IMR-90 (cell line): Measurements from ENCODE around the gene SMOC1. TPM values are rescaled to one million over a fixed set of nuclear protein-coding genes. Genes with fewer than 3 reads are reported as not detected.

Experiments
- ATAC-seq: fragments of 200-7000 bp; cut with Tn5 transposase; 2 replicates; pipeline ENCODE4 v1.9.1; 2020; ENCODE audit warnings: low read depth, mild to moderate bottlenecking, moderate library complexity
- BruUV-seq: library from RNA; stranded (reverse); fragments of 400-500 nt; replicated peaks from 2 replicates; lab custom pipeline; 2021; lab: Mats Ljungman, UMichigan
- CTCF ChIA-PET: fragments of 300-600 bp; formaldehyde crosslinking; extraction: SDS; loops from one replicate; lab custom pipeline; 2021; ENCODE audit warnings: antibody characterized with exemption; lab: Yijun Ruan, JAX
- POLR2A ChIA-PET: fragments of 300-600 bp; sonication (Branson Sonifier 250); formaldehyde crosslinking; loops from one replicate; lab custom pipeline; 2022; ENCODE audit warnings: antibody characterized with exemption; ENCODE audit not compliant: unreplicated experiment; lab: Charles Lee
- DNase-seq: peaks from one replicate; pipeline ENCODE4 v3.0.0; 2013
- H2AFZ ChIP-seq: replicated peaks from 2 replicates; pipeline ENCODE3; 2013; ENCODE audit warnings: low read length, mild to moderate bottlenecking; ENCODE audit not compliant: poor library complexity
- H2AK5ac ChIP-seq: 2 replicates; pipeline ENCODE4 v1.6.1; 2013; ENCODE audit warnings: low read depth, low read length, inconsistent platforms
- H2AK9ac ChIP-seq: replicated peaks from 2 replicates; pipeline ENCODE3; 2013; ENCODE audit warnings: mild to moderate bottlenecking, low read depth, low read length, moderate library complexity; ENCODE audit not compliant: poor library complexity
- H2BK120ac ChIP-seq: 2 replicates; pipeline ENCODE4 v1.6.1; 2013; ENCODE audit warnings: low read depth, low read length, inconsistent platforms
- H2BK15ac ChIP-seq: 3 replicates; pipeline ENCODE4 v1.6.1; 2013; ENCODE audit warnings: low read depth, low read length, inconsistent platforms
- H2BK20ac ChIP-seq: 2 replicates; pipeline ENCODE4 v1.6.1; 2013; ENCODE audit warnings: low read depth, mild to moderate bottlenecking, inconsistent platforms, low read length, moderate library complexity
- H2BK5ac ChIP-seq: 2 replicates; pipeline ENCODE4 v1.6.1; 2013; ENCODE audit warnings: mild to moderate bottlenecking, low read depth, low read length, inconsistent platforms; ENCODE audit not compliant: poor library complexity, severe bottlenecking
- H3K14ac ChIP-seq: replicated peaks from 2 replicates; pipeline ENCODE4 v1.6.1; 2013; ENCODE audit warnings: low read depth, low read length, inconsistent platforms
- H3K18ac ChIP-seq: 2 replicates; pipeline ENCODE4 v1.6.1; 2013; ENCODE audit warnings: low read depth, low read length, control low read depth
- H3K23ac ChIP-seq: 2 replicates; pipeline ENCODE4 v1.6.1; 2013; ENCODE audit warnings: low read depth, low read length, inconsistent platforms
- H3K27ac ChIP-seq: 2 replicates; pipeline ENCODE4 v1.5.1; 2013; ENCODE audit warnings: mild to moderate bottlenecking, control low read depth, low read length; ENCODE audit not compliant: insufficient read depth
- H3K27me3 ChIP-seq: 2 replicates; pipeline ENCODE4 v1.6.1; 2013; ENCODE audit warnings: low read length; ENCODE audit not compliant: control insufficient read depth, insufficient read depth
- H3K36me3 ChIP-seq: 2 replicates; pipeline ENCODE4 v1.6.1; 2013; ENCODE audit warnings: low read length, mixed read lengths; ENCODE audit not compliant: control insufficient read depth, insufficient read depth
- H3K4ac ChIP-seq: 2 replicates; pipeline ENCODE4 v1.6.1; 2013; ENCODE audit warnings: low read depth, low read length, inconsistent platforms
- H3K4me1 ChIP-seq: 2 replicates; pipeline ENCODE4 v1.6.1; 2013; ENCODE audit warnings: low read length, mixed read lengths; ENCODE audit not compliant: control insufficient read depth, insufficient read depth
- H3K4me2 ChIP-seq: 2 replicates; pipeline ENCODE4 v1.6.1; 2013; ENCODE audit warnings: low read depth, mild to moderate bottlenecking, control low read depth, low read length, moderate library complexity
- H3K4me3 ChIP-seq: 2 replicates; pipeline ENCODE4 v1.5.1; 2013; ENCODE audit warnings: low read depth, mild to moderate bottlenecking, control low read depth, low read length, moderate library complexity; ENCODE audit not compliant: insufficient read depth
- H3K56ac ChIP-seq: 2 replicates; pipeline ENCODE4 v1.6.1; 2013; ENCODE audit warnings: low read length, inconsistent platforms; ENCODE audit not compliant: insufficient read depth; ENCODE audit errors: extremely low read depth
- H3K79me1 ChIP-seq, 2 experiments: 2 replicates each; pipeline ENCODE4 v1.6.1; 2013; ENCODE audit warnings: low read length in 2 of 2, inconsistent platforms in 1 of 2, low read depth in 1 of 2
- H3K9ac ChIP-seq: 2 replicates; pipeline ENCODE4 v1.6.1; 2013; ENCODE audit warnings: low read depth, low read length, control low read depth
- H3K9me1 ChIP-seq: 2 replicates; pipeline ENCODE4 v1.6.1; 2013; ENCODE audit warnings: low read length, inconsistent platforms; ENCODE audit not compliant: insufficient read depth
- H3K9me3 ChIP-seq: 2 replicates; pipeline ENCODE4 v1.6.1; 2013; ENCODE audit warnings: low read length; ENCODE audit not compliant: control insufficient read depth, insufficient read depth
- H4K20me1 ChIP-seq: 2 replicates; pipeline ENCODE4 v1.6.1; 2013; ENCODE audit warnings: low read length, inconsistent platforms; ENCODE audit not compliant: insufficient read depth
- H4K5ac ChIP-seq: 2 replicates; pipeline ENCODE4 v1.6.1; 2013; ENCODE audit warnings: mild to moderate bottlenecking, low read depth, low read length, control low read depth
- H4K8ac ChIP-seq, 2 experiments: 2 replicates each; pipeline ENCODE4 v1.6.1; 2013; ENCODE audit warnings: low read depth in 2 of 2, low read length in 2 of 2, control low read depth in 1 of 2, inconsistent platforms in 1 of 2
- H4K91ac ChIP-seq: 2 replicates; pipeline ENCODE4 v1.6.1; 2013; ENCODE audit warnings: low read depth, low read length, inconsistent platforms; ENCODE audit not compliant: insufficient read depth
- CEBPB ChIP-seq: IDR thresholded peaks from 2 replicates; pipeline ENCODE4 v1.6.1; 2012; ENCODE audit warnings: low read depth, low read length, improper control_type of control experiment
- CHD1 ChIP-seq: IDR thresholded peaks from 2 replicates; pipeline ENCODE4 v1.6.1; 2012; ENCODE audit warnings: low read depth, low read length, improper control_type of control experiment
- ELK1 ChIP-seq: fragments of 150-350 bp; IDR thresholded peaks from 2 replicates; pipeline ENCODE4 v1.6.1; 2016; ENCODE audit warnings: low read depth, mild to moderate bottlenecking, low read length, moderate library complexity, borderline replicate concordance
- FOS ChIP-seq: fragments of 150-350 bp; IDR thresholded peaks from 2 replicates; pipeline ENCODE4 v1.6.1; 2016; ENCODE audit warnings: low read depth, low read length
- MAFK ChIP-seq: IDR thresholded peaks from 2 replicates; pipeline ENCODE4 v1.6.1; 2012; ENCODE audit warnings: low read depth, low read length, improper control_type of control experiment
- MAZ ChIP-seq: IDR thresholded peaks from 2 replicates; pipeline ENCODE4 v1.6.1; 2012; ENCODE audit warnings: low read depth, mild to moderate bottlenecking, low read length, improper control_type of control experiment, moderate library complexity, borderline replicate concordance
- NFE2L2 ChIP-seq: fragments of 150-350 bp; IDR thresholded peaks from 2 replicates; pipeline ENCODE4 v1.6.1; 2016; ENCODE audit warnings: low read depth, mild to moderate bottlenecking, low read length
- POLR2A ChIP-seq: IDR thresholded peaks from 2 replicates; pipeline ENCODE4 v1.6.1; 2012; ENCODE audit warnings: mild to moderate bottlenecking, low read depth, low read length
- RCOR1 ChIP-seq: IDR thresholded peaks from 2 replicates; pipeline ENCODE4 v1.6.1; 2012; ENCODE audit warnings: mild to moderate bottlenecking, low read length, improper control_type of control experiment; ENCODE audit not compliant: insufficient replicate concordance
- RFX5 ChIP-seq: IDR thresholded peaks from 2 replicates; pipeline ENCODE4 v1.8.0; 2012; ENCODE audit warnings: low read depth, mild to moderate bottlenecking, low read length, moderate library complexity
- WGBS, 2 experiments: methylation state at CpG; one replicate each; pipeline versions ENCODE4 v1.1.5 to v1.1.7; 2013; ENCODE audit warnings: missing lambda C conversion rate in 2 of 2; ENCODE audit not compliant: insufficient read length in 1 of 2; ENCODE audit errors: extremely low coverage in 2 of 2; 5-methylcytosine and 5-hydroxymethylcytosine counted together
- dilution Hi-C: fragments of 300-500 bp; cut with HindIII; formaldehyde crosslinking; loops from one replicate; pipeline ENCODE4 v1.14.3; 2018; ENCODE audit warnings: low sequenced_read_pairs; ENCODE audit not compliant: unreplicated experiment
- in situ Hi-C: fragments of 300-500 bp; cut with MboI; formaldehyde crosslinking; loops from 3 replicates; pipeline ENCODE4 v1.14.3; 2019; ENCODE audit warnings: low sequenced_read_pairs, inconsistent platforms, mixed read lengths
- intact Hi-C: fragments of 100-400 bp; cut with micrococcal nuclease; formaldehyde crosslinking; loops from 2 replicates; pipeline ENCODE4 v1.10.0; 2022
- polyA plus RNA-seq, 3 experiments: library from polyadenylated mRNA; depleted of rRNA; stranded (reverse); fragments of >200 nt; gene quantifications; 2 replicates each; pipeline ENCODE4 v1.2.3, GENCODE V29; 2012; ENCODE audit warnings: low replicate concordance in 1 of 3
- total RNA-seq: library from RNA; depleted of rRNA; stranded (reverse); fragments of >200 nt; gene quantifications from 2 replicates; pipeline ENCODE4 v1.2.3, GENCODE V29; 2012

SMOC1 gene
- total and polyA plus RNA-seq, 2 of the 4 experiments (the other 2 are of a cell fraction), result 0.90 to 4.1 TPM

DNA sequence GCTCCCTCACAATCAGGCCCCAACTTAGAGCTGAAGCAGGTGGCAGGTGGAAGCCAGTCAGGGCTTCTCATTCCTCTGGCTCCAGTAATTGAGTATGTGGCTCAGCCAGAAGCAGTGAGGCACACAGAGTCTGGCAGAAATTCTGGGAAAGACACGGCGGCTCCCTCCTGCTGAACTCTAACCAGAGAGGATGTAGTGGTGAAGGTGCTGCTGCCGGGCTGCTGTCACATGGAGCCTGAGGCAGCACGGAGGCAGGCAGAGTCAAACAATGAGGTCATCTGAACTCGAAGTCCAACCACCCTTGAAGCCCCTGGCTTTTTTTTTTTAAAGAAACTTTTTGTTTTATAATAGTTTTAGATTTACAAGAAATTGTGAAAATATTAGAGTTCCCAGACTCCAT, 33.4 kb upstream of the SMOC1 start:
- no peak overlapping the region for H3K9ac ChIP-seq
- ChIA-PET POLR2A (no interaction called here), CTCF (interaction anchor here (0.6 kb wide), 1 partner anchor 238 kb away, joined by 6 read pairs; no protein-coding TSS in a partner anchor)
- no peak overlapping the region for H2BK15ac ChIP-seq
- no peak overlapping the region for H4K5ac ChIP-seq
- no peak overlapping the region for H2AK5ac ChIP-seq
- no peak overlapping the region for H3K14ac ChIP-seq
- H2BK5ac ChIP-seq, result no peak overlapping the region
- TF ChIP-seq ELK1 (no peak), RCOR1 (no peak), CHD1 (no peak), MAFK (no peak), NFE2L2 (no peak), CEBPB (no peak), FOS (no peak), POLR2A (no peak), RFX5 (no peak), MAZ (no peak)
- no peaks in the 10 kb centered on the region for H3K4me1 ChIP-seq
- peaks cover 52% of the 10 kb centered on the region for H3K27me3 ChIP-seq
- dilution Hi-C loops, result no loop called here
- no peaks in the 10 kb centered on the region for H3K79me1 ChIP-seq
- no peaks in the 10 kb centered on the region for H3K36me3 ChIP-seq
- H3K4ac ChIP-seq, result no peak overlapping the region
- peak; percentile 4 for DNase-seq
- no peaks in the 10 kb centered on the region for H3K9me1 ChIP-seq
- in situ Hi-C loops, result loop anchor here (25.0 kb wide), 1 partner anchor 467 kb away; no protein-coding TSS in a partner anchor
- no peak overlapping the region for H2BK120ac ChIP-seq
- H3K56ac ChIP-seq, result no peak overlapping the region
- no peak overlapping the region for H3K23ac ChIP-seq
- H2AK9ac ChIP-seq, result no peak overlapping the region
- BruUV-seq, result no TSS peak
- no peak overlapping the region for H2AFZ ChIP-seq
- no peak for ATAC-seq
- intact Hi-C loops, result no loop called here
- no peak overlapping the region for H2BK20ac ChIP-seq
- H3K9me3 ChIP-seq, result no peaks in the 10 kb centered on the region
- no peak overlapping the region for H3K4me2 ChIP-seq
- H4K8ac ChIP-seq, result no peak overlapping the region
- no peak overlapping the region for H3K4me3 ChIP-seq
- no peaks in the 10 kb centered on the region for H4K20me1 ChIP-seq
- H4K91ac ChIP-seq, result no peak overlapping the region
- H3K18ac ChIP-seq, result no peak overlapping the region
- no peak overlapping the region for H3K27ac ChIP-seq
- no CpG with 5 or more reads among the region's 5 CpGs for WGBS, 2 experiments
